GM18508 (cell line): ENCODE results near the gene SLC41A1.

ENCODE experiments used
- ATAC-seq: cut with Tn5 transposase; IDR thresholded peaks from one replicate; pipeline ENCODE4 v1.9.1; 2021; ENCODE audit warnings: moderate number of reproducible peaks; ENCODE audit not compliant: insufficient read depth, unreplicated experiment

The SLC41A1 gene

GRCh38 chr1:205763980-205764379 lies 49.0 kb downstream of the SLC41A1 start:
- no peak for ATAC-seq

- ATAC-seq = no peak
These were observed 52.4 kb downstream of the SLC41A1 start for GRCh38 chr1:205760606-205761005.

GRCh38 chr1:205756552-205756951 lies 56.4 kb downstream of the SLC41A1 start:
- ATAC-seq = no peak

GRCh38 chr1:205754857-205755256 lies 58.1 kb downstream of the SLC41A1 start:
- no peak for ATAC-seq

- no peak for ATAC-seq
These were observed 61.9 kb downstream of the SLC41A1 start for GRCh38 chr1:205751036-205751651.

- ATAC-seq = peak; percentile 77
These were observed 62.6 kb downstream of the SLC41A1 start, which contains the start of gene NUCKS1 for GRCh38 chr1:205750138-205751035. Gene NUCKS1, minus strand, starts transcription at chr1:205750182. Its CDS starts 209 bp downstream, at chr1:205749973.

- peak; percentile 30 for ATAC-seq
These were observed 63.5 kb downstream of the SLC41A1 start for GRCh38 chr1:205749234-205750137.

- peak; percentile 11 for ATAC-seq
These were observed 64.4 kb downstream of the SLC41A1 start for GRCh38 chr1:205748403-205749233.

GRCh38 chr1:205746757-205747412 lies 66.1 kb downstream of the SLC41A1 start:
- ATAC-seq = no peak

- no peak for ATAC-seq
These were observed 68.6 kb downstream of the SLC41A1 start for GRCh38 chr1:205744403-205744802.

- no peak for ATAC-seq
These were observed 69.0 kb downstream of the SLC41A1 start for GRCh38 chr1:205743977-205744376.

GRCh38 chr1:205741681-205742080 lies 71.3 kb downstream of the SLC41A1 start:
- no peak for ATAC-seq

GRCh38 chr1:205739348-205740160 lies 73.4 kb downstream of the SLC41A1 start:
- ATAC-seq = no peak
